ENCODE data around the gene RAB35.

DNA sequence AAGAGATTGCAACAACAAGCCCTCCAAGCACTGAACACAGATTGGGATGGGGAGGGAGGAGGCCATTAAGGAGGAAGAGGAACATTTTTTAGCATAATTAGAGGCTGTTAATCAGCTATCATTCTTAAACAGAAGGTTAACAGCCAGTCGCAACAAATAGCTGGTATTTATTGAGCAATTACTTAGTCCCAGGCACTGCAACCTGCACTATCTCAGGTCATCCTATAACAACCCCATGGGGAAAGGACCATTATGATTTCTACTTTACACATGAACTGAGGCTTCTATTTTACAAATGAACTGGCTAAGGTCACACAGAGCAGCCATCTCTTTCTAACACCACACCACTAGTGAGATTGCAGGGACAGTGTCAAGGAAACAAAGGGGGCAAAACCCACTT, 10.4 kb downstream of the RAB35 start:
- TF ChIP-seq, protein P1, sequence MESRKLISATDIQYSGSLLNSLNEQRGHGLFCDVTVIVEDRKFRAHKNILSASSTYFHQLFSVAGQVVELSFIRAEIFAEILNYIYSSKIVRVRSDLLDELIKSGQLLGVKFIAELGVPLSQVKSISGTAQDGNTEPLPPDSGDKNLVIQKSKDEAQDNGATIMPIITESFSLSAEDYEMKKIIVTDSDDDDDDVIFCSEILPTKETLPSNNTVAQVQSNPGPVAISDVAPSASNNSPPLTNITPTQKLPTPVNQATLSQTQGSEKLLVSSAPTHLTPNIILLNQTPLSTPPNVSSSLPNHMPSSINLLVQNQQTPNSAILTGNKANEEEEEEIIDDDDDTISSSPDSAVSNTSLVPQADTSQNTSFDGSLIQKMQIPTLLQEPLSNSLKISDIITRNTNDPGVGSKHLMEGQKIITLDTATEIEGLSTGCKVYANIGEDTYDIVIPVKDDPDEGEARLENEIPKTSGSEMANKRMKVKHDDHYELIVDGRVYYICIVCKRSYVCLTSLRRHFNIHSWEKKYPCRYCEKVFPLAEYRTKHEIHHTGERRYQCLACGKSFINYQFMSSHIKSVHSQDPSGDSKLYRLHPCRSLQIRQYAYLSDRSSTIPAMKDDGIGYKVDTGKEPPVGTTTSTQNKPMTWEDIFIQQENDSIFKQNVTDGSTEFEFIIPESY (CRISPR knock-in tag; IDR thresholded peaks at IDR 0.05), result no peak
- TF ChIP-seq, protein P2, sequence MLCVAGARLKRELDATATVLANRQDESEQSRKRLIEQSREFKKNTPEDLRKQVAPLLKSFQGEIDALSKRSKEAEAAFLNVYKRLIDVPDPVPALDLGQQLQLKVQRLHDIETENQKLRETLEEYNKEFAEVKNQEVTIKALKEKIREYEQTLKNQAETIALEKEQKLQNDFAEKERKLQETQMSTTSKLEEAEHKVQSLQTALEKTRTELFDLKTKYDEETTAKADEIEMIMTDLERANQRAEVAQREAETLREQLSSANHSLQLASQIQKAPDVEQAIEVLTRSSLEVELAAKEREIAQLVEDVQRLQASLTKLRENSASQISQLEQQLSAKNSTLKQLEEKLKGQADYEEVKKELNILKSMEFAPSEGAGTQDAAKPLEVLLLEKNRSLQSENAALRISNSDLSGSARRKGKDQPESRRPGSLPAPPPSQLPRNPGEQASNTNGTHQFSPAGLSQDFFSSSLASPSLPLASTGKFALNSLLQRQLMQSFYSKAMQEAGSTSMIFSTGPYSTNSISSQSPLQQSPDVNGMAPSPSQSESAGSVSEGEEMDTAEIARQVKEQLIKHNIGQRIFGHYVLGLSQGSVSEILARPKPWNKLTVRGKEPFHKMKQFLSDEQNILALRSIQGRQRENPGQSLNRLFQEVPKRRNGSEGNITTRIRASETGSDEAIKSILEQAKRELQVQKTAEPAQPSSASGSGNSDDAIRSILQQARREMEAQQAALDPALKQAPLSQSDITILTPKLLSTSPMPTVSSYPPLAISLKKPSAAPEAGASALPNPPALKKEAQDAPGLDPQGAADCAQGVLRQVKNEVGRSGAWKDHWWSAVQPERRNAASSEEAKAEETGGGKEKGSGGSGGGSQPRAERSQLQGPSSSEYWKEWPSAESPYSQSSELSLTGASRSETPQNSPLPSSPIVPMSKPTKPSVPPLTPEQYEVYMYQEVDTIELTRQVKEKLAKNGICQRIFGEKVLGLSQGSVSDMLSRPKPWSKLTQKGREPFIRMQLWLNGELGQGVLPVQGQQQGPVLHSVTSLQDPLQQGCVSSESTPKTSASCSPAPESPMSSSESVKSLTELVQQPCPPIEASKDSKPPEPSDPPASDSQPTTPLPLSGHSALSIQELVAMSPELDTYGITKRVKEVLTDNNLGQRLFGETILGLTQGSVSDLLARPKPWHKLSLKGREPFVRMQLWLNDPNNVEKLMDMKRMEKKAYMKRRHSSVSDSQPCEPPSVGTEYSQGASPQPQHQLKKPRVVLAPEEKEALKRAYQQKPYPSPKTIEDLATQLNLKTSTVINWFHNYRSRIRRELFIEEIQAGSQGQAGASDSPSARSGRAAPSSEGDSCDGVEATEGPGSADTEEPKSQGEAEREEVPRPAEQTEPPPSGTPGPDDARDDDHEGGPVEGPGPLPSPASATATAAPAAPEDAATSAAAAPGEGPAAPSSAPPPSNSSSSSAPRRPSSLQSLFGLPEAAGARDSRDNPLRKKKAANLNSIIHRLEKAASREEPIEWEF (CRISPR knock-in tag; IDR thresholded peaks at IDR 0.05), result no peak
- no peak for TF ChIP-seq MAFK (IDR thresholded peaks at IDR 0.05; ENCODE audit: low read length)
- no peak for TF ChIP-seq C11orf30 (IDR thresholded peaks at IDR 0.05; ENCODE audit: low read depth)
- TF ChIP-seq TEAD2 (tag; IDR thresholded peaks at IDR 0.05), result no peak
- no peak for TF ChIP-seq CHD2 (IDR thresholded peaks at IDR 0.05; ENCODE audit: low read depth, low read length)
- TF ChIP-seq ZNF444 (CRISPR knock-in tag; IDR thresholded peaks at IDR 0.05), result no peak
